Measurements from ENCODE around the gene CACNG4. TPM values are rescaled to one million over a fixed set of nuclear protein-coding genes. Genes with fewer than 3 reads are reported as not detected.

CACNG4 gene
- total RNA-seq, 4 donors from 2014 or later, result 0.21 to 3.9 (median 0.26) TPM; not detected in 1

- Histone ChIP-seq H3K4me1 (no peaks in the 10 kb centered on the region), H3K27me3 (no peaks in the 10 kb centered on the region), H3K9me3 (no peaks in the 10 kb centered on the region), H3K27ac (no peak overlapping the region), H3K36me3 (no peaks in the 10 kb centered on the region), H3K4me3 (no peak overlapping the region)
- intact Hi-C loops (cut with DNase I; ENCODE audit: low total_unique reads), result no loop called here
- TF ChIP-seq POLR2A (IDR thresholded peaks at IDR 0.05) (no peak), CTCF (IDR thresholded peaks at IDR 0.05) (no peak)
- DNase-seq, result no peak
These were observed 42.8 kb downstream of the CACNG4 start for GRCh38 chr17:67007266-67007665.

- no peaks in the 10 kb centered on the region for H3K36me3 ChIP-seq
- no peak overlapping the region for H3K4me3 ChIP-seq
- no peaks in the 10 kb centered on the region for H3K27me3 ChIP-seq
- intact Hi-C loops (cut with DNase I; ENCODE audit: low total_unique reads), result no loop called here
- H3K27ac ChIP-seq, result no peak overlapping the region
- H3K4me1 ChIP-seq, result no peaks in the 10 kb centered on the region
- DNase-seq, result no peak
- TF ChIP-seq POLR2A (IDR thresholded peaks at IDR 0.05) (no peak), CTCF (IDR thresholded peaks at IDR 0.05) (no peak)
- no peaks in the 10 kb centered on the region for H3K9me3 ChIP-seq
These were observed 43.6 kb downstream of the CACNG4 start for GRCh38 chr17:67008101-67008500.

GRCh38 chr17:67011527-67012175 is 47.1 kb downstream of the CACNG4 start:
- Histone ChIP-seq H3K27ac (no peak overlapping the region), H3K9me3 (no peaks in the 10 kb centered on the region), H3K4me3 (no peak overlapping the region), H3K27me3 (no peaks in the 10 kb centered on the region), H3K36me3 (no peaks in the 10 kb centered on the region), H3K4me1 (no peaks in the 10 kb centered on the region)
- DNase-seq, result no peak
- intact Hi-C loops (cut with DNase I; ENCODE audit: low total_unique reads), result no loop called here
- TF ChIP-seq CTCF (IDR thresholded peaks at IDR 0.05), result no peak
- no peak for TF ChIP-seq POLR2A (IDR thresholded peaks at IDR 0.05)

- Histone ChIP-seq H3K4me3 (no peak overlapping the region), H3K9me3 (no peaks in the 10 kb centered on the region), H3K27me3 (no peaks in the 10 kb centered on the region), H3K27ac (no peak overlapping the region), H3K4me1 (no peaks in the 10 kb centered on the region), H3K36me3 (no peaks in the 10 kb centered on the region)
- DNase-seq, result no peak
- no peak for TF ChIP-seq POLR2A (IDR thresholded peaks at IDR 0.05)
- intact Hi-C loops (cut with DNase I; ENCODE audit: low total_unique reads), result no loop called here
These were observed 49.4 kb downstream of the CACNG4 start for GRCh38 chr17:67013891-67014290.

- no peak for DNase-seq
- Histone ChIP-seq H3K4me1 (no peaks in the 10 kb centered on the region), H3K36me3 (no peaks in the 10 kb centered on the region), H3K4me3 (no peak overlapping the region), H3K27me3 (no peaks in the 10 kb centered on the region), H3K9me3 (no peaks in the 10 kb centered on the region), H3K27ac (no peak overlapping the region)
- no peak for TF ChIP-seq CTCF (IDR thresholded peaks at IDR 0.05)
- no peak for TF ChIP-seq POLR2A (IDR thresholded peaks at IDR 0.05)
- intact Hi-C loops (cut with DNase I; ENCODE audit: low total_unique reads), result no loop called here
These were observed 50.5 kb downstream of the CACNG4 start for GRCh38 chr17:67015001-67015400.

All from uterus (tissue), 4 donors.